Endothelial cell of umbilical vein (primary cell): ENCODE measurements around the gene ZP4. TPM values are rescaled to one million over a fixed set of nuclear protein-coding genes. Genes with fewer than 3 reads are reported as not detected.

Source experiments
- BruUV-seq: library from RNA; stranded (reverse); fragments of 400-500 nt; replicated peaks from 2 replicates; lab custom pipeline; 2021; lab: Mats Ljungman, UMichigan
- CTCF ChIA-PET: fragments of 300-600, 350-600 bp; sonication (Branson Sonifier 250); formaldehyde crosslinking; loops from one replicate; lab custom pipeline; 2021; ENCODE audit warnings: antibody characterized with exemption, inconsistent platforms; lab: Charles Lee
- POLR2A ChIA-PET: fragments of 300-600, 350-600 bp; sonication (Branson Sonifier 250); formaldehyde crosslinking; loops from one replicate; lab custom pipeline; 2021; ENCODE audit warnings: antibody characterized with exemption, inconsistent platforms; lab: Charles Lee
- DNase-seq: peaks from one replicate; pipeline ENCODE4 v3.0.0-alpha.2; 2011; ENCODE audit warnings: low read depth, low spot score
- FAIRE-seq: peaks from 2 replicates; lab custom pipeline; 2011; peaks lifted over from hg19 to GRCh38; lab: Jason Lieb, UNC
- H2AFZ ChIP-seq: 2 replicates; pipeline ENCODE4 v1.6.0; 2012; ENCODE audit warnings: low read depth, low read length, control low read depth, inconsistent platforms
- H3K27ac ChIP-seq: 2 replicates; pipeline ENCODE4 v1.5.1; 2011; ENCODE audit warnings: low read depth, mild to moderate bottlenecking, control low read depth, low read length, moderate library complexity; ENCODE audit not compliant: insufficient read depth
- H3K27me3 ChIP-seq, 2 experiments: 2 replicates each; pipeline versions ENCODE4 v1.6.0 to v1.6.1; 2011; ENCODE audit warnings: low read length in 2 of 2, mixed read lengths in 1 of 2; ENCODE audit not compliant: control insufficient read depth in 2 of 2, insufficient read depth in 2 of 2
- H3K36me3 ChIP-seq, 2 experiments: 2 replicates in 1 of 2; 3 replicates in 1 of 2; pipeline ENCODE4 v1.5.1; 2011; ENCODE audit warnings: low read length in 2 of 2, mild to moderate bottlenecking in 1 of 2, moderate library complexity in 1 of 2; ENCODE audit not compliant: control insufficient read depth in 2 of 2, insufficient read depth in 2 of 2; ENCODE audit errors: extremely low read depth in 1 of 2
- H3K4me1 ChIP-seq: 3 replicates; pipeline ENCODE4 v1.5.1; 2011; ENCODE audit warnings: mild to moderate bottlenecking, low read length; ENCODE audit not compliant: control insufficient read depth, insufficient read depth; ENCODE audit errors: extremely low read depth
- H3K4me2 ChIP-seq: 2 replicates; pipeline ENCODE4 v1.6.1; 2011; ENCODE audit warnings: low read length, control low read depth, mixed read lengths; ENCODE audit not compliant: insufficient read depth
- H3K4me3 ChIP-seq, 3 experiments: fragments of 200-600 bp in 1 of 3; sonication (generic), shearing (Covaris generic) in 1 of 3; replicated peaks in 1 of 3; 2 replicates each; pipeline ENCODE4 v1.5.1; 2011 to 2016; ENCODE audit warnings: control low read depth in 3 of 3, low read length in 3 of 3, mild to moderate bottlenecking in 2 of 3, inconsistent platforms in 1 of 3, low read depth in 1 of 3, moderate library complexity in 1 of 3; ENCODE audit not compliant: insufficient read depth in 1 of 3
- H3K79me2 ChIP-seq: 2 replicates; pipeline ENCODE4 v1.6.0; 2012; ENCODE audit warnings: low read length, inconsistent platforms; ENCODE audit not compliant: control insufficient read depth, insufficient read depth
- H3K9ac ChIP-seq: replicated peaks from 2 replicates; pipeline ENCODE3; 2011; ENCODE audit warnings: low read length, control low read depth; ENCODE audit not compliant: insufficient read depth; ENCODE audit errors: extremely low read depth
- H3K9me1 ChIP-seq: replicated peaks from 3 replicates; pipeline ENCODE4 v1.6.0; 2011; ENCODE audit warnings: mild to moderate bottlenecking, low read length; ENCODE audit not compliant: control insufficient read depth, insufficient read depth; ENCODE audit errors: extremely low read depth
- H3K9me3 ChIP-seq: replicated peaks from 2 replicates; pipeline ENCODE4 v1.5.1; 2012; ENCODE audit warnings: low read length, inconsistent platforms; ENCODE audit not compliant: control insufficient read depth, insufficient read depth
- H4K20me1 ChIP-seq: replicated peaks from 2 replicates; pipeline ENCODE3; 2011; ENCODE audit warnings: mild to moderate bottlenecking, low read length; ENCODE audit not compliant: control insufficient read depth, insufficient read depth; ENCODE audit errors: extremely low read depth
- EZH2 ChIP-seq: IDR thresholded peaks from 2 replicates; pipeline ENCODE4 v1.6.1; 2012; ENCODE audit warnings: borderline replicate concordance, low read depth, mild to moderate bottlenecking, moderate library complexity, low read length, inconsistent platforms; ENCODE audit not compliant: severe bottlenecking
- FOS ChIP-seq: IDR thresholded peaks from 2 replicates; pipeline ENCODE4 v1.6.1; 2011; ENCODE audit warnings: mild to moderate bottlenecking, low read length, moderate library complexity, borderline replicate concordance; ENCODE audit not compliant: insufficient read depth
- GATA2 ChIP-seq: IDR thresholded peaks from 2 replicates; pipeline ENCODE4 v1.7.0; 2011; ENCODE audit warnings: low read depth, mild to moderate bottlenecking, moderate library complexity, mixed read lengths, low read length; ENCODE audit not compliant: insufficient read length, insufficient read depth
- JUN ChIP-seq: IDR thresholded peaks from 2 replicates; pipeline ENCODE4 v1.6.1; 2011; ENCODE audit warnings: borderline replicate concordance, low read depth; ENCODE audit not compliant: insufficient read length, insufficient read depth
- MYC ChIP-seq: IDR thresholded peaks from one replicate; pipeline ENCODE4 v1.6.1; 2011; ENCODE audit warnings: mild to moderate bottlenecking, low read depth, low read length
- POLR2A ChIP-seq: IDR thresholded peaks from 2 replicates; pipeline ENCODE4 v1.6.1; 2012; ENCODE audit warnings: low read depth, mild to moderate bottlenecking, control low read depth, low read length
- POLR2AphosphoS5 ChIP-seq: IDR thresholded peaks from 2 replicates; pipeline ENCODE4 v1.6.1; 2012; ENCODE audit warnings: low read depth, mild to moderate bottlenecking, control low read depth, low read length, moderate library complexity; ENCODE audit not compliant: insufficient read depth
- dilution Hi-C: fragments of 300-500 bp; cut with MboI; formaldehyde crosslinking; loops from one replicate; pipeline ENCODE4 v1.15.0; 2019; ENCODE audit warnings: low sequenced_read_pairs; ENCODE audit not compliant: extremely low pct_ligation_motif_present
- intact Hi-C: fragments of 100-400 bp; cut with micrococcal nuclease; formaldehyde crosslinking; loops from one replicate; pipeline ENCODE4 v1.10.0; 2022
- polyA plus RNA-seq, 4 experiments: library from polyadenylated mRNA; depleted of rRNA in 3 of 4; stranded (reverse) in 3 of 4; unstranded in 1 of 4; fragments of >200 nt; gene quantifications; 2 replicates each; pipeline versions ENCODE4 v1.2.1 to v1.2.3, GENCODE V29; 2011 to 2012; ENCODE audit warnings: missing spikeins in 1 of 4
- total RNA-seq: library from RNA; stranded (reverse); gene quantifications from 2 replicates; pipeline ENCODE4 v1.2.3, GENCODE V29; 2021
- TF ChIP-seq, protein P1 (sequence below), 2 donors: IDR thresholded peaks; 1 replicate in 1 of 2; 2 replicates in 1 of 2; pipeline ENCODE4 v1.5.1; 2011; ENCODE audit warnings: low read length in 2 of 2, mild to moderate bottlenecking in 2 of 2, moderate library complexity in 2 of 2, control low read depth in 1 of 2, inconsistent platforms in 1 of 2, low read depth in 1 of 2; ENCODE audit not compliant: insufficient read depth in 1 of 2; ENCODE audit errors: extremely low read depth in 1 of 2
- TF ChIP-seq, protein P2 (sequence below): IDR thresholded peaks from 2 replicates; pipeline ENCODE4 v1.6.1; 2011; ENCODE audit not compliant: insufficient read depth, insufficient read length

Gene ZP4
- total and polyA plus RNA-seq, 2 donors (not counting 3 experiments of a cell fraction or from before 2014, with no cell fraction given) = not detected

DNA sequence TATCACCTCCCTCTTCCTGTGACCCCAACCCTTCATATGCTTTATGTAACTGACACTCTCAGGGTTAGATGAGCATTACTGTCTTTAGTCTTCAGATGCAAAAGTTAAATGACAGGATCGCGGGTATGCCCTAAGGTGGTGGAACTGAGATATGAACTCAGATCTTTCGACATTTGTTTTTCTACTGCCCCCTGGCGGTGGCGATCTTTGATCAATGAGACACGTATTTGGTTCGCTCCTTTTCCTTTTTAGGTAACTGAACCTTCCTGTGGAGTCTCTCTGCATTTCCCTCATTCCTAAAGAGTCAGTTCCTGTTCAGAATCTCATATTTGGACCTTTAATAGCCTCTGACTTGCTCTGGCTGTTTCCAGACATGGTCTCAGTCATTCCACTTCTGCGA lies 47.8 kb upstream of the ZP4 start:
- no peak overlapping the region for H3K4me3 ChIP-seq
- DNase-seq (no peak), FAIRE-seq (no peak)
- H3K4me2 ChIP-seq = no peak overlapping the region
- H2AFZ ChIP-seq = no peak overlapping the region
- no peaks in the 10 kb centered on the region for H3K27me3 ChIP-seq
- dilution Hi-C loops (no loop called here), intact Hi-C loops (no loop called here)
- no peaks in the 10 kb centered on the region for H3K36me3 ChIP-seq
- H3K27ac ChIP-seq = no peak overlapping the region
- no peaks in the 10 kb centered on the region for H3K9me1 ChIP-seq
- no TSS peak for BruUV-seq
- peaks cover 5% of the 10 kb centered on the region for H3K9me3 ChIP-seq
- ChIA-PET CTCF (no interaction called here), POLR2A (no interaction called here)
- no peak overlapping the region for H3K9ac ChIP-seq
- H3K79me2 ChIP-seq = no peaks in the 10 kb centered on the region
- no peaks in the 10 kb centered on the region for H4K20me1 ChIP-seq
- H3K4me1 ChIP-seq = no peaks in the 10 kb centered on the region
- TF ChIP-seq, protein P1, sequence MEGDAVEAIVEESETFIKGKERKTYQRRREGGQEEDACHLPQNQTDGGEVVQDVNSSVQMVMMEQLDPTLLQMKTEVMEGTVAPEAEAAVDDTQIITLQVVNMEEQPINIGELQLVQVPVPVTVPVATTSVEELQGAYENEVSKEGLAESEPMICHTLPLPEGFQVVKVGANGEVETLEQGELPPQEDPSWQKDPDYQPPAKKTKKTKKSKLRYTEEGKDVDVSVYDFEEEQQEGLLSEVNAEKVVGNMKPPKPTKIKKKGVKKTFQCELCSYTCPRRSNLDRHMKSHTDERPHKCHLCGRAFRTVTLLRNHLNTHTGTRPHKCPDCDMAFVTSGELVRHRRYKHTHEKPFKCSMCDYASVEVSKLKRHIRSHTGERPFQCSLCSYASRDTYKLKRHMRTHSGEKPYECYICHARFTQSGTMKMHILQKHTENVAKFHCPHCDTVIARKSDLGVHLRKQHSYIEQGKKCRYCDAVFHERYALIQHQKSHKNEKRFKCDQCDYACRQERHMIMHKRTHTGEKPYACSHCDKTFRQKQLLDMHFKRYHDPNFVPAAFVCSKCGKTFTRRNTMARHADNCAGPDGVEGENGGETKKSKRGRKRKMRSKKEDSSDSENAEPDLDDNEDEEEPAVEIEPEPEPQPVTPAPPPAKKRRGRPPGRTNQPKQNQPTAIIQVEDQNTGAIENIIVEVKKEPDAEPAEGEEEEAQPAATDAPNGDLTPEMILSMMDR (IDR thresholded peaks at IDR 0.05; ENCODE audit: extremely low read depth in 1 of 2, insufficient read depth in 1 of 2, low read depth in 1 of 2, low read length in 2 of 2) = no peak
- TF ChIP-seq FOS (no peak), POLR2A (no peak), GATA2 (no peak)

DNA sequence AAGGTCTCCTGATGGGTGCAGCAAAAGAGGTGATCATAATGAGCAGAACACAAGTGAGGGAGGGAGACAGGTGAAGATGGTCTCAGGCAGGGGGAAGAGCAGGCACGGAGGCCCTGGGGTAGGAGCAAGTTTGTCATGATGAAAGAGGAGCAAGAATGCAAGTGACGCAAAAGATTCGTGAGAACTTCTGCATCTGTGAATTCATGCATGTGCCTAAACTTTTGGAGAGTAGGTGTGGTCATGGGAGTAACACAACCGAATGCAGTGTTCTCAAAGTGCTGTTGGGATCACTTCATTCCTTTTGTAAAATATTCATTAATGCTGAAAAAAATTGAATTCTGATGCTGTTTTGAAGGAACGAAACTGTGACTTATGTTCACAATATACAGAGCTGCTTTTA lies 47.3 kb upstream of the ZP4 start:
- TF ChIP-seq, protein P1 (IDR thresholded peaks at IDR 0.05; ENCODE audit: extremely low read depth in 1 of 2, insufficient read depth in 1 of 2, low read depth in 1 of 2, low read length in 2 of 2) = no peak
- TF ChIP-seq MYC (no peak), POLR2AphosphoS5 (no peak), POLR2A (no peak), FOS (no peak), EZH2 (no peak), GATA2 (no peak), JUN (no peak)
- TF ChIP-seq, protein P2, sequence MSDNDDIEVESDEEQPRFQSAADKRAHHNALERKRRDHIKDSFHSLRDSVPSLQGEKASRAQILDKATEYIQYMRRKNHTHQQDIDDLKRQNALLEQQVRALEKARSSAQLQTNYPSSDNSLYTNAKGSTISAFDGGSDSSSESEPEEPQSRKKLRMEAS = no peak
- CTCF ChIA-PET = no interaction called here
- no peak overlapping the region for H3K4me3 ChIP-seq
- dilution Hi-C loops (no loop called here), intact Hi-C loops (no loop called here)
- H3K9me1 ChIP-seq = no peaks in the 10 kb centered on the region
- no TSS peak for BruUV-seq
- H3K27me3 ChIP-seq = no peaks in the 10 kb centered on the region
- DNase-seq = no peak
- H4K20me1 ChIP-seq = no peaks in the 10 kb centered on the region
- H3K79me2 ChIP-seq = no peaks in the 10 kb centered on the region
- H3K4me1 ChIP-seq = no peaks in the 10 kb centered on the region
- H3K27ac ChIP-seq = no peak overlapping the region
- peaks cover 5% of the 10 kb centered on the region for H3K9me3 ChIP-seq
- no peak overlapping the region for H2AFZ ChIP-seq
- no peak overlapping the region for H3K9ac ChIP-seq
- no peak for FAIRE-seq
- no peak overlapping the region for H3K4me2 ChIP-seq
- POLR2A ChIA-PET = no interaction called here
- H3K36me3 ChIP-seq = no peaks in the 10 kb centered on the region
